ENCODE results near the gene PRG3.

- TF ChIP-seq GABPA (IDR thresholded peaks at IDR 0.05; ENCODE audit: low read depth, low read length) (no peak), GABPA (CRISPR knock-in tag; IDR thresholded peaks at IDR 0.05; ENCODE audit: low read depth) (no peak), HMGA1 (CRISPR knock-in tag; conservative IDR thresholded peaks at IDR 0.05) (no peak), EZH2 (conservative IDR thresholded peaks at IDR 0.05; ENCODE audit: low read depth, low read length) (no peak), CTCF (CRISPR knock-in tag; IDR thresholded peaks at IDR 0.05) (no peak), CREB1 (IDR thresholded peaks at IDR 0.05) (no peak), CREB1 (CRISPR knock-in tag; IDR thresholded peaks at IDR 0.05) (no peak), AKAP8 (CRISPR knock-in tag; IDR thresholded peaks at IDR 0.05) (no peak), KIAA2018 (CRISPR knock-in tag; IDR thresholded peaks at IDR 0.05; ENCODE audit: borderline replicate concordance) (no peak)
These were observed 10.6 kb upstream of the PRG3 start for GRCh38 chr11:57391539-57391938.

Data from HepG2 (cell line).